HepG2 (cell line): ENCODE data around the gene ZC2HC1B. TPM values are rescaled to one million over a fixed set of nuclear protein-coding genes. Genes with fewer than 3 reads are reported as not detected.

Experiments
- ARID5B ChIP-seq: IDR thresholded peaks from 2 replicates; pipeline ENCODE4 v1.4.0; 2020; ENCODE audit warnings: mild to moderate bottlenecking, missing genetic modification reagents
- ARNT2 ChIP-seq: sonication (generic); formaldehyde crosslinking; IDR thresholded peaks from 2 replicates; pipeline ENCODE4 v1.8.0; 2022; ENCODE audit warnings: mild to moderate bottlenecking, low read depth, missing genetic modification reagents, moderate library complexity
- FIP1L1 ChIP-seq: fragments of 200-400 bp; formaldehyde crosslinking; IDR thresholded peaks from 2 replicates; pipeline ENCODE4 v1.6.1; 2018; ENCODE audit warnings: low read depth, mild to moderate bottlenecking, low read length, moderate library complexity, borderline replicate concordance; ENCODE audit not compliant: insufficient read depth
- FOXK2 ChIP-seq: fragments of 450-650 bp; IDR thresholded peaks from 2 replicates; pipeline ENCODE4 v1.6.1; 2016
- FOXO4 ChIP-seq: sonication (generic); formaldehyde crosslinking; conservative IDR thresholded peaks from 2 replicates; pipeline ENCODE4 v1.8.1; 2023; ENCODE audit warnings: missing genetic modification reagents
- GTF3A ChIP-seq: sonication (generic); formaldehyde crosslinking; conservative IDR thresholded peaks from 2 replicates; pipeline ENCODE4 v1.4.0; 2020; ENCODE audit warnings: mild to moderate bottlenecking, missing genetic modification reagents
- HHEX ChIP-seq: IDR thresholded peaks from 2 replicates; pipeline ENCODE4 v1.6.1; 2016; ENCODE audit warnings: control low read depth
- HNRNPK ChIP-seq: fragments of 200-400 bp; formaldehyde crosslinking; IDR thresholded peaks from 2 replicates; pipeline ENCODE4 v1.6.1; 2018; ENCODE audit warnings: low read length, low read depth, moderate library complexity, mild to moderate bottlenecking; ENCODE audit not compliant: poor library complexity, severe bottlenecking
- PCBP1 ChIP-seq: fragments of 200-400 bp; formaldehyde crosslinking; IDR thresholded peaks from 2 replicates; pipeline ENCODE4 v1.6.1; 2017; ENCODE audit warnings: mild to moderate bottlenecking, low read depth, low read length, borderline replicate concordance
- RARA ChIP-seq: IDR thresholded peaks from 2 replicates; pipeline ENCODE4 v1.6.1; 2016; ENCODE audit warnings: missing genetic modification reagents, missing compliant biosample characterization
- RFX1 ChIP-seq: fragments of 450-650 bp; IDR thresholded peaks from 2 replicates; pipeline ENCODE4 v1.6.1; 2017
- SKI ChIP-seq: fragments of 450-650 bp; IDR thresholded peaks from one replicate; pipeline ENCODE4 v1.6.1; 2018; ENCODE audit warnings: mild to moderate bottlenecking; ENCODE audit not compliant: partially characterized antibody
- SOX13 ChIP-seq, 3 experiments: fragments of 450-650 bp in 1 of 3; sonication (generic) in 1 of 3; formaldehyde crosslinking in 1 of 3; IDR thresholded peaks in 2 of 3; conservative IDR thresholded peaks in 1 of 3; 2 replicates each; pipeline versions ENCODE4 v1.5.0 to v1.6.1; 2016 to 2020; ENCODE audit warnings: antibody characterized with exemption in 1 of 3, mild to moderate bottlenecking in 1 of 3, missing compliant biosample characterization in 1 of 3, missing genetic modification reagents in 1 of 3, moderate library complexity in 1 of 3
- THAP7 ChIP-seq: sonication (generic); formaldehyde crosslinking; IDR thresholded peaks from 2 replicates; pipeline ENCODE4 v1.8.1; 2023; ENCODE audit warnings: mild to moderate bottlenecking, missing genetic modification reagents
- ZFP1 ChIP-seq: IDR thresholded peaks from 2 replicates; pipeline ENCODE4 v1.6.1; 2016
- ZNF430 ChIP-seq: sonication (generic); formaldehyde crosslinking; IDR thresholded peaks from 2 replicates; pipeline ENCODE4 v1.9.0; 2021; ENCODE audit warnings: mild to moderate bottlenecking, missing genetic modification reagents
- ZNF557 ChIP-seq: sonication (generic); formaldehyde crosslinking; IDR thresholded peaks from 2 replicates; pipeline ENCODE4 v1.4.0; 2020; ENCODE audit warnings: missing genetic modification reagents
- ZNF7 ChIP-seq: IDR thresholded peaks from 2 replicates; pipeline ENCODE4 v1.6.1; 2016; ENCODE audit warnings: missing biosample characterization, missing genetic modification reagents
- ZNF773 ChIP-seq: sonication (generic); formaldehyde crosslinking; IDR thresholded peaks from 2 replicates; pipeline ENCODE4 v1.4.0; 2020; ENCODE audit warnings: missing genetic modification reagents, borderline replicate concordance
- ZNF83 ChIP-seq: sonication (generic); formaldehyde crosslinking; IDR thresholded peaks from 2 replicates; pipeline ENCODE4 v1.4.0; 2020; ENCODE audit warnings: missing genetic modification reagents, mild to moderate bottlenecking, borderline replicate concordance
- polyA plus RNA-seq, 8 experiments: library from polyadenylated mRNA; depleted of rRNA in 3 of 8; stranded (reverse) in 7 of 8; unstranded in 1 of 8; fragments of >200 nt; fragmentation: Illumina TruSeq in 4 of 8; extraction: Trizol in 4 of 8; gene quantifications; 2 replicates each; pipeline versions ENCODE4 v1.2.1 to v1.2.3, GENCODE V29; 2011 to 2016; ENCODE audit warnings: low read depth in 4 of 8, missing spikeins in 1 of 8, mixed read lengths in 1 of 8; ENCODE audit not compliant: insufficient read depth in 1 of 8
- total RNA-seq, 5 experiments: library from RNA; depleted of rRNA; stranded (reverse); fragments of >200 nt; fragmentation: Illumina TruSeq; extraction: Trizol; gene quantifications; 2 replicates each; pipeline ENCODE4 v1.2.3, GENCODE V29; 2016; ENCODE audit warnings: low read depth in 1 of 5
- TF ChIP-seq, protein P1 (sequence below): sonication (generic); formaldehyde crosslinking; IDR thresholded peaks from 2 replicates; pipeline ENCODE4 v1.4.0; 2020; ENCODE audit warnings: missing genetic modification reagents
- TF ChIP-seq, protein P2 (sequence below): sonication (generic); formaldehyde crosslinking; IDR thresholded peaks from 2 replicates; pipeline ENCODE4 v1.5.0; 2020; ENCODE audit warnings: missing genetic modification reagents, mild to moderate bottlenecking, borderline replicate concordance

Gene ZC2HC1B
- total and polyA plus RNA-seq, 2 of the 13 experiments (the other 11 are each of a cell fraction or from before 2014, with no cell fraction given) = not detected

DNA sequence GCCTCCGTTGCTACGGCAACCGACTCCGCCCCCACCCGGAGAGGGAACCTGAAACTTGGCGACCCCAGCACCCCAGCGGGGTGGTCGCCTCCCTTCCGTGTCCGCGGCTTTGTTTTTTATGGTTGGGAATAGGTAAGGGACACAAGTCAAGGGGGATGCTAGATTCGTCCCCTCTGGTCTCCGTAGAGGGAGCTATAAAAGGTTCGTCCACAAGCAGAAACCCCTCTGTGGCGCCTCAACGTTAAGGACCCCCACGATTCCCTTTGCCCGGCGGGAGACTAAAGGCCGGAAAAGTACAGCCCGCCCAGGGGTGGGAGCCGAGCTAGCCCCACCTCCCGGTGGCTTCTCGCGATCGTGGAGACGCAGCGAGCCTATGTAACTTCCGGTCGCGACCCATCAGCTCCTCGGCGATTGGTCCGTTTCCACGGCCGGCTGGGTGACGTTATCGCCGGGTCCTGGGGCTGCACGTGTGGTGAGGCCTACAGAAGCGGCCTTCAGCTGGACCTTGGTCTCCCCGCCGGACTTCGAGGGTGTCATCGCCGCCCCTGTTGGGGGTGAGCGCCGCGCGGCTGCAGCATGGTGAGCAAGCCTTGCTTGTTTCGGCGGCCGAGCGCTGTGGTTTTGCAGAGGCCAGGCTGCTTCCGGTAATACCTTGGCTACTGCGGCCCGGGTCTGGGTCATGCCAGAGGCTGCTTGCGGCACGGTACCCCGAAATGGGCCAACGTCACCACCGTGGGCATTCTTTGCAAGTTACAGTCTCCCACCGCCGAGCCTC, 21.2 kb upstream of the ZC2HC1B start, which contains the start of gene LTV1 (continued):
- TF ChIP-seq THAP7 (CRISPR knock-in tag) (peak; percentile 98), FOXK2 (peak; percentile 26; the same call in 1 of the 2 replicates), FIP1L1 (no peak), ZNF557 (CRISPR knock-in tag) (peak; percentile 97; the same call in 1 of the 2 replicates), PCBP1 (peak; percentile 71; the same call in 1 of the 2 replicates), HHEX (CRISPR knock-in tag) (no peak; the same call in 1 of the 2 replicates), HNRNPK (no peak), RARA (peak; percentile 79), FOXO4 (peak; percentile 96), GTF3A (CRISPR knock-in tag) (peak; percentile 94), RFX1 (peak; percentile 86), ZNF83 (peak; percentile 94), ARNT2 (CRISPR knock-in tag) (peak; percentile 100), ZNF430 (peak; percentile 86), ZFP1 (peak; percentile 87), SOX13 (IDR thresholded peaks at IDR 0.05) (no peak), SOX13 (CRISPR knock-in tag; conservative IDR thresholded peaks at IDR 0.05 in 1 of 2, IDR thresholded peaks at IDR 0.05 in 1 of 2) (peak; percentile 52 to 85; a peak in 2 of 4 replicates), ZNF7 (0 out of 2 replicates have a peak, but pooled peaks have one; percentile 33), SKI (peak; percentile 24), ARID5B (CRISPR knock-in tag) (peak; percentile 92), ZNF773 (CRISPR knock-in tag) (peak; percentile 97)
- TF ChIP-seq, protein P1, sequence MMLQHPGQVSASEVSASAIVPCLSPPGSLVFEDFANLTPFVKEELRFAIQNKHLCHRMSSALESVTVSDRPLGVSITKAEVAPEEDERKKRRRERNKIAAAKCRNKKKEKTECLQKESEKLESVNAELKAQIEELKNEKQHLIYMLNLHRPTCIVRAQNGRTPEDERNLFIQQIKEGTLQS (CRISPR knock-in tag) = peak; percentile 87
- TF ChIP-seq, protein P2, sequence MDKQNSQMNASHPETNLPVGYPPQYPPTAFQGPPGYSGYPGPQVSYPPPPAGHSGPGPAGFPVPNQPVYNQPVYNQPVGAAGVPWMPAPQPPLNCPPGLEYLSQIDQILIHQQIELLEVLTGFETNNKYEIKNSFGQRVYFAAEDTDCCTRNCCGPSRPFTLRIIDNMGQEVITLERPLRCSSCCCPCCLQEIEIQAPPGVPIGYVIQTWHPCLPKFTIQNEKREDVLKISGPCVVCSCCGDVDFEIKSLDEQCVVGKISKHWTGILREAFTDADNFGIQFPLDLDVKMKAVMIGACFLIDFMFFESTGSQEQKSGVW (CRISPR knock-in tag) = no peak
